ENCODE measurements around the gene VEZF1. TPM values are rescaled to one million over a fixed set of nuclear protein-coding genes. Genes with fewer than 3 reads are reported as not detected.
"Not testable (repeated sequence)": the region's sequence is repeated elsewhere in the genome, so short reads cannot be mapped to it uniquely, and the experiment has no call there.

VEZF1 gene
- polyA plus RNA-seq, 3 donors: 18.2 to 23.9 (median 20.8) TPM

DNA sequence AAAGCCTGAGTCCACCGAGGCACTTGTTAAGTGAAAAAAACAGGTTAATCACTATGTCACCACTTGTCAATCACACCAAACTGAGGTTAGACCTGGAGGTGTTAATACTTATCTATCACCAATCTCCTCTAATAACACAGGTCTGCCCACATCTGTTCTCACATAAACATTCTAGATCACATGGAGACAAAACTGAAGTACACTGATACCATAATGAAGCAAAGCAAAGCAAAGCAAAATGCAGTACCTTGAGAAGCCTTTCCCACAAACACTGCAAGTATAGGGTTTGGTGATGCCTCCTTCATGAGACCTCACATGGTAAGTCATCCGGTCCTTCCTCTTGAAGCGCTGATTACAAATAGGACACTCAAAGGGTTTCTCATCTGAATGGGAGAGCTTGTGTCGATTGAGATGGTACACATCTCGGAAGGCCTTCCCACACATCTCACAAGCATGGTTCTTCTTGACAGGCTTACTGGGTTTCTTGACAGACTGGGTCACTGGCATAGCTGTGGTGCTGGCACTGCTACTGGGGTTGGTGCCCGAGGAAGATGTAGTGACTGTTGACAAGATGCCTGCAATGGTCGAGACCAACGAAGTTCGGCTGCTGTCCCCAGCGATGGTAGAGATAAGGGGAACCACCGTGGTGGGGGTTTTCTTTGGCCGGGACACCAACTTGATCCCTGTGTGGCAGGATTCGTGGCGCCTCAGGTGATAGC lies 5.4 kb downstream of the VEZF1 start:
- WGBS, 3 donors: 71 to 86% (median 84%) methylated on average over 14 of the region's 14 CpGs
- H3K27ac ChIP-seq (ENCODE audit: low read depth, low read length): no peak overlapping the region

GRCh38 chr17:57980522-57980921 lies 7.5 kb downstream of the VEZF1 start:
- 80 to 91% (median 87%) methylated on average over 4 of the region's 4 CpGs for WGBS, 3 donors

DNA sequence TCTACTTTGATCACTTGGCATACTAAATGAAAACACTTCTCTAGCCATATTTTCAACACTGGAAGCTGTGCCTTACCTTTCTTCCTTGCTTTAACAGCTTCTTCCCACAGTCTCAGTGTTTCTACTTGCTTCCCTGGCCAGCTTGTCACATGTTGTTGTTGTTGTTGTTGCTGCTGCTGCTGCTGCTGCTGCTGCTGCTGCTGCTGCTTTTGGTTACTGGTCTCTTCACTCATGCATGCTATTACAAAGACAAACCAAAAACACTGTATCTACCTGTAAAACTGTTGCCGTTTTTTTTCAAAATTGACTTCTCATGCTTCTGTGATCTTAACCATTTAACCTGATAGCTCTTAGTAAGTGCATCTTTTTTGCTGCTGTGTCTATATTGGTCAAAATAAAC lies 9.0 kb downstream of the VEZF1 start:
- 67 to 89% (median 76%) methylated on average over 1 of the region's 1 CpG for whole genome bisulfite sequencing, 3 donors
- no peak overlapping the region for H3K27ac ChIP-seq (ENCODE audit: low read depth, low read length)

More at GRCh38 chr17:57980522-57980921, 7.5 kb downstream of the VEZF1 start:
- no peak overlapping the region for H3K27ac ChIP-seq (ENCODE audit: low read depth, low read length)

- 79 to 92% (median 89%) methylated on average over 3 of the region's 3 CpGs for WGBS, 3 donors
- no peak overlapping the region for H3K27ac ChIP-seq (ENCODE audit: low read depth, low read length)
These were observed 11.5 kb downstream of the VEZF1 start for GRCh38 chr17:57976594-57976993.

DNA sequence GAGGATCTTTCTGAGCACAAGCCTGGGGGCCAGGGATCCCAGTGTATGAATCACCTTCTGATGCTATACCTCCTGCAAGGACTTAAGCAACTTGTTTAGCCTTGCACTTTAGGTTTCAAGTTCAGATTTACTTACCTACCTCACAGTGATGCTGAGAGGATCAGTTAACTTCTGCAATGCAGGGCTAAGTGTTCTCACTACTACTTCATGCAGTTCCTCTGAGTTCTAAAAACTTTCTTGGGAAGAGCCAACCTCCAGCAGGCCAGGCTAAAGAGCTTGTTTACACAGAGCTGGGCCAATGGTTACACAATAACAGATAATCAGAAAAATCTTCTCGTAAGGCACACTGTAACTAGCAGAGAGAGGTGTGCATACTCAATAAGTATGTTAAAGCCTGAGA lies 13.0 kb downstream of the VEZF1 start:
- 29 to 55% (median 48%) methylated on average over 1 of the region's 1 CpG for WGBS, 3 donors

GRCh38 chr17:57974053-57974824 lies 13.8 kb downstream of the VEZF1 start:
- WGBS, 3 donors: 80 to 90% (median 89%) methylated on average over 4 of the region's 4 CpGs
- not testable (repeated sequence) for H3K27ac ChIP-seq (ENCODE audit: low read depth, low read length)

More for the DNA sequence above, 13.0 kb downstream of the VEZF1 start:
- no peak overlapping the region for H3K27ac ChIP-seq (ENCODE audit: low read depth, low read length)

DNA sequence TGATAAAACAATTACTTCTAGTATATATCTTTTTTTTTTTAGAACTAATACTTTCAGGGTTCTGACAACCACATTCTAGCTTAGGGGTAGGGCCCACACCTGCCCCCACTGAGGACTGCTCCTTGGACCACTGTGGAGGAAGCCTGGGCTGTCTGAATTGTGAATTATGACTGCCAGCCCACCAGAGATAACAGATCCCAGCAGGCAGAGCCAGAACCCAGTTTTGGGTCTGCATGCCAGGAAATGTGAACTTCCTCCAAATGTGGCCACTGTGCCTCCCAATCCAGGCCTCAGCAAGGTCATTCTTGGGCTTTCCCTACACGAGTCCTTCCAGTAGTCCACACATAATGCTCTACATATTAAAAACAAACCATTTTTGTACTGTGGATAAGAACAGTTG lies 15.9 kb downstream of the VEZF1 start:
- H3K27ac ChIP-seq (ENCODE audit: low read depth, low read length): no peak overlapping the region
- WGBS, 3 donors: 37 to 41% (median 38%) methylated on average over 1 of the region's 1 CpG

GRCh38 chr17:57971572-57971971 lies 16.5 kb downstream of the VEZF1 start:
- no peak overlapping the region for H3K27ac ChIP-seq (ENCODE audit: low read depth, low read length)
- WGBS, 3 donors: 71 to 77% (median 74%) methylated on average over 10 of the region's 10 CpGs

DNA sequence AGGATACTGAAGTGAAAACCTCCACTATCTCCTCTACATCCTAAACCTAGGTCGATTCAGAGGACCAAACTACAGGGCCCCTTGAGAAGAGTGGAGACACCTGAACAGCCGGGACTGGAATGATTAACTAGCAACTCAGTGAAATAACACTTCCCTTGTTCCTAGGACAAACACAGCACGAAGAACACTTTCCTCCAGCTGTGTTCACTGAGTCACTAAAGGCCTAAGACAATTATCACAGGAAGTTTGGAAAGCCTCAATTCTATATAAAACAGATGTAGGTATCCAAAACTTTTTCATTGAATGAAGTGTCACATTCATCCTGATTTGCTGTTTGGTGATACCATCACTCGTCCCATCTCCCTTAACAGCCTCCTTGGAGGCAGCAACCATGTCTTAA lies 17.3 kb downstream of the VEZF1 start:
- H3K27ac ChIP-seq (ENCODE audit: low read depth, low read length): no peak overlapping the region
- WGBS, 3 donors: 40 to 72% (median 52%) methylated on average over 4 of the region's 4 CpGs

GRCh38 chr17:57968456-57968855 lies 19.6 kb downstream of the VEZF1 start:
- 48 to 72% (median 67%) methylated on average over 1 of the region's 1 CpG for WGBS, 3 donors
- no peak overlapping the region for H3K27ac ChIP-seq (ENCODE audit: low read depth, low read length)

DNA sequence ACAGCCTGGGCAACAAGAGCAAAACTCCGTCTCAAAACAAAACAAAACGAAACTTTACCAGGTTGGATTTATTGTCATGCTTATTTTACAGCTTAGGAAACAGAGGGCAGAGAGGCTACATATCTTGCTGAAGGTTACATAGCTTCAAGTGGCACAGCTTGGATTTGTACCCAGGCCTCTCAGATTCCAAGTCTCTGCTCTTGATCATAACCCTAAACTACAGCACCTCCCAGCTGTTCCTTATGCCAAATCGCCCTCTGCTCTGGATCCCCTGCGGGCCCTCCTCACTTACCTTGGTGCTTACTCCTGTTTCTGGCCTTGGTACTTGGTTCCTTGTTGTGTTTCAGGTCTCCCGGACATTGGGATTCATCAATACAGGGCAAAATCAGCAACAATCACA lies 21.2 kb downstream of the VEZF1 start:
- no peak overlapping the region for H3K27ac ChIP-seq (ENCODE audit: low read depth, low read length)
- WGBS, 3 donors: 86 to 91% (median 89%) methylated on average over 5 of the region's 5 CpGs

DNA sequence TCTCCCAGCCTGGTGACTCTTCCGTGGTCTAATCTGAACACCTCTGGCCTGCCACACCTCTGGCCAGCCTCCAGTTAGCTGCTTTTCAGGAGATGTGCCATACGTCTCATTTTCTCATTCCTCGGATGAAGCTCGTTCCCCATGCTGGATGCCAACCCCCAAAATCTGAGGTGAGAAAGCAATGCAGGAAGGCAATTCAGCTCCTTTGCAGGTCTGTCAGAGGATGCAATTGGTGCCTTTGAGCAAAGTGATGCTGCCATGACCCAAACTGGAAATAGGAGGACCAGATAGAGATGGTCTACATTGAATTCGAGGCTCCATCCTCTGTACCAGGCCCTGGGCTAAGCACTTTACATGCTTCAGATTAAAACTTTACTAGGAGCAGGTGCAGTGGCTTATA lies 21.8 kb downstream of the VEZF1 start:
- H3K27ac ChIP-seq (ENCODE audit: low read depth, low read length): no peak overlapping the region
- WGBS, 3 donors: 89 to 94% (median 93%) methylated on average over 5 of the region's 5 CpGs

DNA sequence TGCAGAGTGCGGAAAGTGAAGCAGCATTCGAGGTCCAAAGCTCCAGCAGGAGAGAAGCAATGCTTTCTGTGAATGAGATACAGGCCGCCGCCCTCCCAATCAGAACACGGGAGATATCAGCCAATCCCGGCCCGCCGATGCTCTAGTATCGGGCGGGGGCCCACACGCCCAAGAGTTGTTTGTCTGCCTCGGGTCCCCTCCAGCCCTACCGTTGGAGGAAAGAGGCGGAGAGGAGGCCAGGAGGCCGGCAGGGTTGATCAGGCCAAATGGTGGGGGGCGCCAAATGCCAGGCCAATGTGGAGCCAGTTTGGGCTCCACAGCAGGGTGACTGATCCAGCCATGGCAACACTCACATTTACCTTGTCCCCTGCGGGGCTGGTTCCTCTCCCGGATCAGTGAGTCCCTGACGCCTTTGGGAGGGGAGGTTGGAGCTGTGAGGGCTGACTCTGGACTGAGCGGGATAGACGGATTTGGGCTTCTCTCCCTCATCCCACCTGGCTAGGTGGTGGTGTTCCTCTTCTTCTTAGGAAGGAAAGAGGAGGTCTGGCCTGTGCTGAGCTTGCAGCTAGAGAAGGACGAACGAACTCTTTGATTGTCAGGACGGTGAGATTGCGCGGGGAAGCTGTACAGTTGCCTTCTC lies 22.4 kb downstream of the VEZF1 start:
- H3K27ac ChIP-seq (ENCODE audit: low read depth, low read length): no peak overlapping the region
- WGBS, 3 donors: 83 to 87% (median 85%) methylated on average over 26 of the region's 26 CpGs

DNA sequence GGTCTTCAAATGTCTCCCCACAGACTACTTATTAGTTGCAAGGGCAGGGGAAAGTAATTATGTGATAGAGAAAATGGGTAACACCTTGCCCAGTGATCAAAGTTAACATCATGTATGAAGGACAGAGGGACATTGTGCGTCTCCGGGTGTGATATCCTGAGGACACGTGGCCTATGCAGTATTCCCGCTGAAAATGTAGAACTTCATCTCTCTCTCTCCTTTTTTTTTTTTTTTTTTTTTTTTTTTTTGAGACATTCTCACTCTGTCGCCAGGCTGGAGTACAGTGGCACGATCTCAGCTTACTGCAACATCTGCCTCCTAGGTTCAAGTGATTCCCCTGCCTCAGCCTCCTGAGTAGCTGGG lies 24.9 kb downstream of the VEZF1 start:
- H3K27ac ChIP-seq (ENCODE audit: low read depth, low read length): no peak overlapping the region
- 95 to 97% (median 96%) methylated on average over 6 of the region's 6 CpGs for WGBS, 3 donors

GRCh38 chr17:57962279-57963148 lies 25.5 kb downstream of the VEZF1 start:
- no peak overlapping the region for H3K27ac ChIP-seq (ENCODE audit: low read depth, low read length)
- WGBS, 3 donors: 71 to 76% (median 75%) methylated on average over 8 of the region's 8 CpGs

DNA sequence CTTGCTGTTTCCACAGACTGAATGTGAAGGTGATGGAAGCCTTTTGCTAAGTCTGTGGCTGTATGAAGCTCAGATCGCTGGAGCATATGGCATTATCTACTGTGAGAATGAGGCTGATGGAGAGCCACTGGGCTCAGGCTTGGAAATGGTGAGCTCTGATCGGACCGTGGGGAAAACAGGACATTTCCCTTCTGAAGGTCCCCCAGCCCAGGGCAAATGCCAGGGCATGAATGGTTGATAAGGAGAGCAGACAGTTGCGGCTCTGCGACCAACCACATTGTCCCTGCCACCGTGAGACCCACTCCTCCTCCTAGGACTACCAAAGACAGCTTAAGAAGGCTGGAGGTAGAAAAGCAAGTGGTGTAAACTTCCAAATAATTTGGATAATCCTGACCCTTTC lies 28.1 kb downstream of the VEZF1 start:
- WGBS, 3 donors: 89 to 94% (median 92%) methylated on average over 6 of the region's 6 CpGs

GRCh38 chr17:57958391-57958790 lies 29.7 kb downstream of the VEZF1 start:
- H3K27ac ChIP-seq (ENCODE audit: low read depth, low read length): not testable (repeated sequence)
- 93 to 96% (median 95%) methylated on average over 12 to 15 of the region's 15 CpGs for WGBS, 3 donors

More for the DNA sequence above, 28.1 kb downstream of the VEZF1 start:
- H3K27ac ChIP-seq (ENCODE audit: low read depth, low read length): no peak overlapping the region

- no peak overlapping the region for H3K27ac ChIP-seq (ENCODE audit: low read depth, low read length)
- 95 to 97% (median 95%) methylated on average over 3 of the region's 3 CpGs for WGBS, 3 donors
These were observed 30.2 kb downstream of the VEZF1 start for GRCh38 chr17:57957886-57958285.

Data from adipose tissue (tissue), 3 donors.